HG03175 (cell line): Measurements from ENCODE around the gene TWIST2.

ENCODE experiments used
- ATAC-seq: cut with Tn5 transposase; IDR thresholded peaks from one replicate; pipeline ENCODE4 v1.9.1; 2021; ENCODE audit warnings: mild to moderate bottlenecking, moderate library complexity; ENCODE audit not compliant: unreplicated experiment

TWIST2 gene

DNA sequence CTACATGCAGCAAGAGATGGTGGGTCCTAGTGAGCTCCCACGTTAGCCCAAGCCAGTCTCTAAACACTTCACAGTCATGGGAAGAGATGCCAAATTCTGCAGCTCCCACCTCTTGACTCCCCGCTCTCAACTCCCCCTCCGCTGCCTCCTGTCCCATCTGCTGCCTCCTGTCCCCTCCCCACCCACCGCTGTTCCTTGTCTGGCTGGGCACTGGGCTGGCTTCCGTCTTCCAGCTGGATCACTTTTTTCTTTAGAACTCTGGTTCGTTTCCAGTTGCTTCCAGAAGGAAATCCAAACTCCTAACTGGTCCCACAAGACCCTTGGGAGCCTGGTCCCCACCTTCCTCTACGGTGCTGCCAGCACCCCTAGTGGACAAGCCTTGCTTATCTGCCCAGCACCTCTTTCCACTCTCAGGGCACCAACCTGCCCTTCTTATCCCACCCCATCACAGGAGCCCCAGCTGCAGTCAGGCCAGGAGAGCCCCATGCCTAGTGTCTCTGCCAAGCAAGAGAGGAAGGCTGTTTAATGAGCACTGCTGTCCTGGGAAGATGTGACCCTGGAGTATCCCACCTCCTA is 12.1 kb upstream of the TWIST2 start:
- no peak for ATAC-seq

DNA sequence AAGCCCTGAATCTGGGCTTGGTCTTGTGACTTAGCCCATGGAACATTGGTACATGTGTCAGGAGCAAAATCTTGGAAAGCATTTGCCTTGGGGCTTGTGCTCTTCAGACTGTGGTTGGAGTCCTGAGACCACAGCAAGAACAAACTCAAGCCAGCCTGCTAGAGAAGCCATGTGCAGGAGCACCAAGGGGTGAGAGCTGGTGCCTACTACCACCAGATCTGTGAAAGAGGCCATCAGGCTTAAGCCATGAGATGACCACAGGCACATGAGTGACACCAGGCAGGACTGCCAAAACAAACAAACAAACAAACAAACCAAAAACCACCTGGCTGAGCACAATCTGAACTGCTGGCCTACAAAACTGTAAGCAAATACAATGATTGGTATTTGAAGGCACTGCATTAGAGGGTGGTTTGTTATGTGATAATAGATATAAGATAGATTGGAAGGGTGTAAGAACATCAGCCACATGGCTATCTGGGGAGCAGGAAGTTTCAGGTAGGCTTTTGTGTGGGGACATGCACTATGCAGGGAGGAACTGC is 9.0 kb upstream of the TWIST2 start:
- ATAC-seq: no peak

DNA sequence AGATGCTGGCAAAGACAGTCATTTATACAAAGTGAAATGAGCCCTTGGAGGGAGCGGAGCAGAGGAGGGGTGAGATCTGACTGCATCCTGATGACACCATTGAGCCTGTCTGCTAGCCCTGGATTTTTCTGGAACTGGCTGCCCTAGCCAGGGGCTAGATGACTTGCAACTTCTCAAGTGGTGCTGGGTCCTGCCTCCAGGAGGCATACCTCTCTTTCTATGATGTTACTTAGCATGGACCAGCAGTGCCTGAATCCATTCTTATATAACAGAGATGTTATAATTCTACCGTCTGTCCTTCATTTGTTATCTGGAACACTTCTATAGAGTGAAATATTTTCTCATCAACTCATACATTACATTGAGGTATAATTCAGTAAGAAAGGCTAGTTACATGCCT is 8.5 kb upstream of the TWIST2 start:
- no peak for ATAC-seq

DNA sequence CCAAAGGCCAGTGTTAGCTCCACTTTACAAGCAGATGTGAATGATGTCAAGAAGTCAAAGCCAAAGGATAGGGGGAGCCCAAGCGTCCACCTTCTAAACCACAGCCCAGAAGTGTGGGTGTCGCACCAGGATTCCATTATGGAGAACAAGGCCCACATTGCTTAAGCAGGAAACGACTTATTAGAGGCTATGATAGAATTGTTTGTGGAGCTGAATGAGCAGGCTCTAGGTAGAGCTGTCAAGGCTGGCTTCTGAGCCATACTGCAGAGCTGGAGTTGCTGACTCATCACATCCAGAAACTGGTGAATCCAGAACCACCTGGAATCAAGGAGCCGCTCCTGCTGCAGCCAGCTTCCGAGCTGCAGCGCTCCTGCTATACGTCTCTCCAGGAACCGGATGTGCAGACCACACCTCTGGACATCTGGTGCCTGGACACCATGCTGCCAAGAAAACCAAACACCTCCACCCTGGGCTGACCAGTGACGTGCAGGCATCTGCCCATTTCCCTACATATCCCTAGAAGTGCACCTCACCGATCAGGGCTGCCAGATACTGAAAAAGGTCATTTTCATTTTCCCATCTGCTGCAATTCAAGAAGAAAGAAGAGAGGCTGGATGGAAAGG is 6.2 kb upstream of the TWIST2 start:
- ATAC-seq: no peak

DNA sequence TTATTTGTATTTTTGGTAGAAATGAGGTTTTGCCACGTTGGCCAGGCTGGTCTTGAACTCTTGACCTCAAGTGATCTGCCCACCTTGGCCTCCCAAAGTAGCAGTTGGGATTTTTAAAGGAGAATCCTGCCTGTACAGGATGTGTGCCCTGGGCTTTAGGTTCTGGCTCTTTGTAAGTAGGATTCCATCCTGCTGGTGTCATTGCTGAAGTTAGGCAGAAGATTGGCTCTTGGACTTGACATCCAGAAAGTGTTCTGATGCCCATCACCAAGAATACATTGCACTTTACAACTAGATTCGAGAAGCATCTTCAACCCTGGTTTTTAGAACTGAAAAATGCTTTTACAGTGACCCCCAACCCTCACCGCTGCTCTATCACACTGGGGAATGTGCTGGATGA is 4.4 kb upstream of the TWIST2 start:
- ATAC-seq: no peak

DNA sequence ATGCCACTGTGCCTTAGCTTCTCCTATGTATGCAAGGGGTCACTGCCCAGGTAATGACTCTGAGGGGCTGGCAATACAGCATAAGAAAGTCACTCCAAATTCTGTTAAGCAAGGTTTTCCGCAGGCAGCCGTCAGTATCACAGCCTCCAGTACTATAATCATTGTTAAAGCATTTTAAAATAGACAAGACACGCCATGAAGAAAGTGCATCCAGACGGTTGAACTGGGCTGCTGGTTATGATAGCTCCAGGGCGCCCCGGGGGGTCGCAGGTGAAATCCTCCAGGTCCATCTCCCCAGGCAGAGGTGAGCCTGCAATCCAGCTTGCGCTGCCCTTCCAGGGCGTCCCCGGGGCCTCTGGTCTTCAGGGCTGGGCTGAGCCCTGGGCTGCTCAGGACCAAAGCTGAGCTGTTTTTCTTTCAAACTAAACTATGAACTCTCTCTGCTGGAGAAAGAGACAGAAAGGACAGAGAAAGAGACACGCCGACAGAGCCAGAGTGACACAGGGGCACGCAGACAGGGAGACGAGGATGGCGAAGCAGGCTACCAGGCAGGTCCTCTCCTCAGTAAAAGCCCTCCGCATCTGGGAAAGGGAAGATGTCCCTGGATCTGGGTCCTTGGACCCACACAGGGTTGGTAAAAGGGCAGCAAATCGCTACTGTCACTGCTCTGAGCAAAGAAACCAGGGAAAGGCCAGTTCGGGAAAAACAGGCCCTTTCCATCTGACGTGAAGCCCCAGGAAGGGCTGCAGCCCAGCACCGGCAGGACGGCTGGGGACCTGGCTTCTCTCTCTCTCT is 2.1 kb upstream of the TWIST2 start:
- no peak for ATAC-seq

DNA sequence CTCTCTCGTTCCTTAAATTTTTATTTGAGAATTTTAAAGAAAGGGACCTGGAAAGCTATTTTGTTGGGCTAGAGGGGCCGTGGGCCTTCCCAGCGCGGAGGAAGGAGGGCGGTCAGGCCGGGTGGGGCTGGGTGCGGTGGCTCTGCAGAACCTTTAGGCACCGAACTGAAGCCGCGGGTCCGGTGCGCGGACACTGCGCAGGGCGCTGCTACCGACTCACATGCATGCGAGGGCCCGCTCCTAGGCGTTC is 1.6 kb upstream of the TWIST2 start:
- ATAC-seq: no peak

DNA sequence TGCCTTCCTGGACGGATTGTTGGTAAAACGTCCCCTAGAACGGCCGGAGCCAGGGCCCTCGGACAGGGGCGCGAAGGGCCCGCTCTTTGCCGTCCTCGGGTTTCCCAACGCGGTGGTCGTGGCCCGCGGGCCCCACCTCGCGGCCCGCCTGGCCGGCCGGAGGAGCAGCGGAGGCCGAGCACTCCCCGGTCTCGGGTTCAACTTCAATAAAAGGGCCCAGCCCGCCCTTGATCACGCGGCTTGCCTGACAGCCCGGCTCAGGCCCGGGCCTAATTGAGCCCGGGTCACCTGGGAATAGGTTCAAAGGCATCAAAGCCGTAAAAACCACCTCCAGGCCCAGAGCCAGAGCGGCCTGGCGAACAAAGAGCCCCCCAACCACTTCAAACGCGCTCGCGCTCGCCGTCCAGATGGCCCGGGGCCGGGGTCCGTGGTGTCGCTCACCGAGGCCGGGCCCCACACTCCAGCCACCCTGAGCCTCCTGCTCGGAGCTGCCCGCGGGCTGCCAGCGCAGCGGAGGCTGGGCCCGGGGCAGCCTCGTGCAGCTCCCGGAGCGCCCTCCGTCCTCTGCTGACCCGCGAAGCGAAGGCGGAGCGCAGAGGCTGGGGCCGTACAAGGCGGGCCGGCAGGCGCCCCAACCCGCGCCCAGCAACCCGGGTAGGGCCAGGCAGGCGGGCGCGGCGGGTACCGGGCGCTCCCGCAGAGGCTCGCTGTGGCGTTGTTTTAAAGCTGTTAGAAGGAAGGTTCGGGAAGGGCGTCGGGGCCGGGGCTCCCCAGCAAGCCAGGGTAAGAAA is 1.1 kb upstream of the TWIST2 start:
- no peak for ATAC-seq

DNA sequence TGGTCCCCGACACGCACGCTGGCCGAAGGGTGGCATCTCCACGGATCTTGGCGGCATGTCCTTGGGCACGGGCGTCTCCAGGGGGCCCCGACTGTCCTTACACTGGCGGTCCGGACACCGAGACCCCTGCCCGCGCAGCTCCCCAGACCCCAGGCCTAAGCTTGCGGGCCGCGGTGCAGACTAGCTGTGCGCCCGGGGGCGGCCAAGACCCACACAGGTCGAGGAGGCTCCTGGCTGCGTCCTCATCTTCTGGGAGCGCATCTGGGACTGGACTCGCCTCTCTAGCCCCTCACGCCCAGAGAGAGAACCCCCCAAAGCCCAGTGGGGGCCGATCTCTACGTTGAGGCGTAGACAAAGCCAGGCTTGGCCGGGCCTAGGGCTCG is 475 bp upstream of the TWIST2 start:
- no peak for ATAC-seq

DNA sequence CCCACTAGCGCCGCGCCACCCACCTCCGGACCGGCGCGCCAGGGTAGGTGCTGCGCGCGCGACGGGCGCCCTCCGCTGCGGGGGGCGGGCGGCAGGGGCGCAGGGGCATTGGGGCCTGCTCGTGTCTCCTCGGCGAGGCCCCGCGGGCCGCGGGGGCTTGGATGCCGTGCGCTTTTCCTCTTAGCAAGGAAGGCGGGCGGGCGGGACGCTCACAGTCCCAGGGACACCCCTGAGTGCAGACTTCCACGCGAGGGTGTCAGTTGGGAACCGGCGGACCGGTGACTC is 748 bp downstream of the TWIST2 start:
- no peak for ATAC-seq

DNA sequence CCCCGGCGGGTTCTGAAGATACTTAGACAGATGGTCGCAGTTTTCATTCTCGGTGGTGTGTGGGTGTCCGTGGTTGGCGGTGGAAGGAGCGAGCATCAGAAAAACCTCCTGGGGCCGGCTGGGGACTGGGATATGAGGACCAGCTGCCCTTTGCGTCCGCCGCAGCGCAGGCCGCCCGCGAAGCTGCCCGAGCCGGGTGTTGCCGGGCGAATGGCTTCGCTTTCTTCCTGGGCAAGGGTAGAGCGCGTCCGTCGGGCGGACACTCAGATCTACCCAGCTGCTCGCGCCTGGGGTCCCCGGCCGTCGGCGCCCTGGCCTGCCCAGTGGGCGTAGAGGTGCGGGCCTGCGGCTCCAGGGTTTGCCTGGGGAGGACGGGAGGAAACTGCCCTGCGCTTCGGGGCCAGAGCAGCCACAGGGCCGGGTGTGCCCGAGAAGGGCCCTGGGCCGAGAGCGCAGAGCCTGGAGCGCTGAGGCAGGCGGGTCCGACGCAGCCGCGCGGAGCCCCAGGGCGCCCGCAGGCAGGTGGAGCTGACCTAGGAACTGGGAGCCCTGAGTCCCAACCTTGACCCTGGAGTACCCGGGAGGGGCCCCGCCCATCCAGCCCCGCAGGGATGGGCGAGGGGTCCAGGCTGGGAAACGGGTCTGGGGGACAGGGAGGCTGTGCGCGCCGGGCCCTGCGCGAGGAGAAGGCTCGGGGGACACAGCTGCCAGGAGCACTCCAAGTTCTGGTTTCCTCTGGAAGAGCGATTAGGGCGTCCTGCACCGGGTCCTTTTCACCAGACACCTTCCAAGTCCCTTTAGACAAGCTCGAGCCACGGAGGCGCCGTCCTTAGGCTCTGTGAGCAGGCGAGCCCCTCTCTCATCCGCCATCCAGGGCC is 1.3 kb downstream of the TWIST2 start:
- no peak for ATAC-seq

DNA sequence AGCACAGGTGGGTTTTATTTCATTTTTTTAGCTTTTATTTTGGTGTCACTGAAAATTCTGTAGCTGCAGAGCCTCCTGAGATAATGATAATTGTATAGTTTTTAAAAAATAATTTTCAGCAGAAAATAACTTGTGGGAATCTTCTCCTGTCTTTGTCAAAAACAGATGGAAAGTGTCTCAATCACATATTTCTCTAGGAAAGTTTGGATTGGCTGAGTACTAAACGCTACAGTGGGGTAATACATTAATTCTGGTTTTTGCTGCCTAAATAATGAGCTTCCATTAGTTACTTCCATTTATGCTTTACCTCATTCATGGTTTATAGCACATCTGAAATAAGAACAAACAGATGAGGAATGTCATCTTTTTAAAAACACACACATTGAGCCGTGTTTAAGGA is 2.2 kb downstream of the TWIST2 start:
- ATAC-seq: no peak

DNA sequence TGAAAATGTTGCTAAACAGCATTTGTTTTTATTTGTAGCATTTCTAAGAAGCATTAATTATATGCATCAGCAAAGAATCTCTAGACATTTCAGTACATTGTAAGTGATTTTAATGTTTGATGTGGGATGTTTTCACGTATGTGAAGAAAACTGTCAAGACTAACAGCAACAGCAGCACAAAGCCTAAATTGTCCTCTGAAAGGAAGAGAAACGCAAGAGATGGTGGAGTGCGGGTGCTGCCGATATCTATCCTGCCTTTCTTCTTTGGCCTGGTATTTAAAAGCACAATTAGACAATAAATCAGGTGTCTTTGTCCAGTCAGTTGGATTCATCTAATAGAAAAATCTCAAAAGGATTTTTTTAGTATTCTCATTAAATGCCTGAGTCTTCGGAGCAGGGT is 3.1 kb downstream of the TWIST2 start:
- no peak for ATAC-seq

DNA sequence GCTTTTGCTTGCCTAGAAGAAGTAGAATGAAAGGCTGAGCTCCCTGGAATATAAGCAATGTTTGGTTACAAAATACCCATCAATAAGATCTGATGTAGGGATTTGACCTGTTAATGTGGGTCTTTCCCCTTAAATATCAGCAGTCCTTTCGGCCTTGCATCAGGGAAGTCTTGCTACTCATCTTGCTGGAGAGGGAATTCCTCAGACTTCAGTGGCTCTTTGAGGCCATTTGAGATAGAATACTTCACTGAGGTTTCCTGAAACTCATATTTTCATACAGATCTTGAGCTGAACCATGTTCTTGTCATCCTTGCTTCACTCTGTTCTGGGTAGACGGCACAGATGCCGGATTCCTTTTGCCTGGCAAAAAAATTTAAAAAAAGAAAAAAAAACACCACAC is 3.9 kb downstream of the TWIST2 start:
- no peak for ATAC-seq

DNA sequence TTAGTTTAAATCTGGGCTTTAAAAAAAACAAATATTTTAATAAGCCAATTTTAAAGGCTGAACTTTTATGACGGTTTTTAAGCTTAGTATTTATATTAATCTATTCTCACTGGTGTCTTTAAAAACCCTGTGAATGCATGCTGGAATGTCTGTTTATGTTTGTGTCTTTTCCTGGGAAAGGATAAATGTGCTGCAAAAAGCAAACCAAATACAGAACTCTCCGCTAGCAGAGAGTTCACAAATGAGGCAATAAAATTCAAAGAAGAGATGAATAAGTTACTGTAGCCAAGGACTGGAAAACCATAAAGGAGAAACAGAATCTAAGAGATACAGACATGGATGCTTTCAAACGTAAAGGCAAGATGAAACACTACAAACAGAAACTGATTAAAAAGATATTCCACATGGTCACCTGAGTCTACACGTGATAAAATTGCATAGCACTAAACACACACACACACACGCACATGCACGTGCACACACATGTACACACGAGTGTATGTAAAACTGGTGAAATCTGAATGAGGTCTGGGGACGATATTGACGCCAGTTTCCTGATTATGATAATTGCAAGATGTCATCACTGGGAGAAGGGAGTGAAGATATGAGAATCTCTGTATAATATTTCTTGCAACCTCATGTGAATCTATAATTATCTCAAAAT is 4.5 kb downstream of the TWIST2 start:
- ATAC-seq: no peak

DNA sequence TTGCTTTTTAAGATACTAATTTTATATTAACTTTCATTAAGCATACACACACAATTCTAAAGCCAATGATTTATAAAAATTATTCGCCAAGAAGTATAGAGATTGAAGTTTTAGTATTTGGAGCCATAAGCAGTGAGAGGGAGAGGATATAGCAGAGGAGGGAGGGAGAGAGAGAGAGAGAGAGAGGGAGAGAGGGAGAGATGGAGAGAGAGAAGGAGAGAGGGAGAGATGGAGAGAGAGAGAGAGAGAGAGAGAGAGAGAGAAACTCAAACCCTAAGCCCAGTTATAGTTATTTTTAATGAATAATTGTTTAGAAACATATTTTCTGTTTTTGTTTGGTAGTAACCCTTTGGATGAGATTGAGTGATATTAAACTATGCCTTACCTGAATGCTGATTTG is 5.3 kb downstream of the TWIST2 start:
- no peak for ATAC-seq

DNA sequence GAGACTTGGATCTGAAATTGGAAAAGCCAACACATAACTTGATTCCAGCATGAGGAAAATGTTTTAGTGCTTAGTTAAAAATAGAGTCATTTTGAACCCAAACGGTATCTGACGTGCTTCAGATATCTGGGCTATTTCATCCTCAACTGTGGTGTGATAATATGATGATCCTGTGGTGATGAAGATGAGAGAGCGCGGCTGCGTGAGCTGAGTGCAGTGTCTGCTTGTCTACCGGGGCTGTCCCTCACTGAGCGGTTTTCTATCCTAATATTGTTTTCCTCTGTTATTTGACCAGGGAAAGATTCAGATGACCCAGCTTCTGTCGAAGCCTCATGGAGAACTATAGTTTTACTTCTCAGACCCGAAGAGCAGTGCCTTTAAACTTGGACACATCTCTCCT is 5.8 kb downstream of the TWIST2 start:
- no peak for ATAC-seq

DNA sequence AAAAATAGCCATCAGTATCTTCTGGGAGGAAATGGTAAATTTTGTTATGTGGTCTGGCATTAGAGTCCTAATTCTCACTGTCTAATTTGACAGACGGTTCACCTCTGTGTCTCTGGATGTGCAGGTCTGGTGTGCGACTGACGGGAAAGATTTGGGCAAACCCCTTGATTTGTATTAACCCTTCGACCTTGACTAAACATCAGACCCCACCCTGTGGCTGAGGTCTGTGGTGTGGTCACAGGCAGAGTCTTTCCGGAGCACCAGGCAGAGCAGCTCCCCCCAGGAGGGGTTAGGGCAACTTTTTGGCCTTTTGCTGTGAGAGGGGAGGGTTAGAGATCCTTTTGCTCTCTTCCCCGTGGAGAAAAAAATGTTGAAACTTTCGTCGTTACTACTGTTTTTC is 6.4 kb downstream of the TWIST2 start:
- ATAC-seq: no peak

DNA sequence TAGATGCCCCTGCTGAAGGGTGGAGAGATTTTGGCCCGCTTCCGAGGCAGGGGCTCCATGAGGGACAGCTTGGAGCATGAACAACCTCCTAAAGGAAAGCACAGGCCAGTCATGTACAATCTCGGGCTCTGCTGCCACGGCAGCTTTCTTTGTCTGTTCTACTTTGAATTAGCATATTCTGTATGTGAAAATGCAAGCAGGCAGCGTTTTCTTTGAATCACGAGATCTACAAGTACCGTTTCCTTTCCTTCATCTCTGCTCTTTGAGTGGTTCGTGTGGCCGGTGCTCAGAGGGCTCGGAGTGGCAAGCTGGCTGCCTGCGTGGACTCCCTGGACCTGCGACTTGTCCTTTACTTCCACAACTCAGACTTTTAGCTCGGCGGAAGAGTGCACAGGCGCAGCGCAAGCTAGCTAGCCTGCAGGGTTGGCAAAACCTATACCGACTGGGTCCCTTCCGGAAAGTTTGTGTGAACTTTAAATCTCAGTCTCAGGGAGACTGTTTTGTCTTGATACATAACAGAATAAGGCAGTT is 6.9 kb downstream of the TWIST2 start:
- ATAC-seq: no peak

DNA sequence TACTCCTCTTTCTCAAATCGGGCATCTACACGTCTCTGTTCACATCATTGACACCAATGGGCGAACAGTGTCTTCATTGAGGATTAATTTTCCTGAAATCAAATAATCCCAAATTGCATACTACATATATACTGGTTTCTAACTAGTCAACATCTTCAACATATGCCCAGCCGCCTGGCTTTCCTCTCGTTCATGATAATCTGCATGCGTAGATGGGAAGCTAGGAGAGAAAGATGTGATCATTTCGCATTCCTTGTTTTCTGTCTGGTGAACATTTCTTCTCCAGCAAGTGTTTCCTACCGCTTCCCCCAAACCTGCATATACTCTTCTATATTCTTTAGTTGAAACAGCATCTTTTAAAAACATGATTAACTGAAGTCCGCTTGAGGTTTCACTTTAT is 7.4 kb downstream of the TWIST2 start:
- no peak for ATAC-seq
